H1 (cell line): Measurements from ENCODE around the gene AP5Z1. TPM values are rescaled to one million over a fixed set of nuclear protein-coding genes. Genes with fewer than 3 reads are reported as not detected.
A peak's percentile ranks its signal among the peaks of the same experiment; 100 is the strongest.

ENCODE experiments used
- CTCF ChIA-PET: fragments of 300-600 bp; sonication (Branson Sonifier 250); formaldehyde crosslinking; loops from one replicate; lab custom pipeline; 2021; ENCODE audit not compliant: partially characterized antibody; lab: Charles Lee
- POLR2A ChIA-PET: fragments of 300-600 bp; sonication (Branson Sonifier 250); formaldehyde crosslinking; loops from one replicate; lab custom pipeline; 2021; ENCODE audit warnings: inconsistent platforms; ENCODE audit not compliant: partially characterized antibody; lab: Charles Lee
- DNase-seq, 2 experiments: peaks; one replicate each; pipeline versions ENCODE4 v3.0.0 to v3.0.0-alpha.2; 2010 to 2022; ENCODE audit warnings: low spot score in 2 of 2, low read depth in 1 of 2, mixed read lengths in 1 of 2
- FAIRE-seq: peaks from 2 replicates; lab custom pipeline; 2011; peaks lifted over from hg19 to GRCh38; lab: Jason Lieb, UNC
- H2AFZ ChIP-seq: 2 replicates; pipeline ENCODE4 v1.8.1; 2012; ENCODE audit warnings: low read length, inconsistent platforms
- H2AK5ac ChIP-seq: 2 replicates; pipeline ENCODE4 v1.6.1; 2013; ENCODE audit warnings: low read depth, low read length
- H2BK120ac ChIP-seq: replicated peaks from 2 replicates; pipeline ENCODE3; 2013; ENCODE audit warnings: low read depth, low read length, inconsistent platforms
- H2BK12ac ChIP-seq: 2 replicates; pipeline ENCODE4 v1.6.1; 2013; ENCODE audit warnings: low read depth, low read length
- H2BK15ac ChIP-seq: 2 replicates; pipeline ENCODE4 v1.6.1; 2013; ENCODE audit warnings: low read length
- H2BK20ac ChIP-seq: 2 replicates; pipeline ENCODE4 v1.6.1; 2013; ENCODE audit warnings: low read length
- H2BK5ac ChIP-seq: 2 replicates; pipeline ENCODE4 v1.6.1; 2013; ENCODE audit warnings: low read depth, low read length
- H3K14ac ChIP-seq: 2 replicates; pipeline ENCODE4 v1.6.1; 2013; ENCODE audit warnings: inconsistent platforms; ENCODE audit not compliant: insufficient read length
- H3K18ac ChIP-seq: 2 replicates; pipeline ENCODE4 v1.6.1; 2013; ENCODE audit warnings: low read length; ENCODE audit errors: extremely low read depth
- H3K23ac ChIP-seq: 2 replicates; pipeline ENCODE4 v1.6.1; 2013; ENCODE audit warnings: inconsistent platforms; ENCODE audit not compliant: insufficient read length
- H3K23me2 ChIP-seq: 2 replicates; pipeline ENCODE4 v1.6.1; 2013; ENCODE audit warnings: low read depth, low read length
- H3K27ac ChIP-seq: 2 replicates; pipeline ENCODE4 v1.6.1; 2011; ENCODE audit warnings: low read depth, low read length, inconsistent platforms
- H3K27me3 ChIP-seq, 4 experiments: replicated peaks in 1 of 4; 1 replicate in 1 of 4; 2 replicates in 3 of 4; pipeline versions ENCODE4 v1.6.1 to v1.8.1; 2011 to 2013; ENCODE audit warnings: low read length in 3 of 4, mild to moderate bottlenecking in 3 of 4, inconsistent platforms in 2 of 4, mixed read lengths in 2 of 4, moderate library complexity in 1 of 4; ENCODE audit not compliant: control insufficient read depth in 3 of 4, insufficient read depth in 3 of 4; ENCODE audit errors: extremely low read depth in 1 of 4
- H3K36me3 ChIP-seq, 4 experiments: 2 replicates each; pipeline versions ENCODE4 v1.6.1 to v1.8.1; 2011 to 2013; ENCODE audit warnings: mild to moderate bottlenecking in 4 of 4, low read length in 3 of 4, moderate library complexity in 2 of 4, control low read depth in 1 of 4, inconsistent platforms in 1 of 4; ENCODE audit not compliant: insufficient read depth in 4 of 4, control insufficient read depth in 2 of 4
- H3K4ac ChIP-seq: replicated peaks from 2 replicates; pipeline ENCODE3; 2013; ENCODE audit warnings: low read length, low read depth, mixed read lengths, inconsistent platforms; ENCODE audit not compliant: insufficient read length
- H3K4me1 ChIP-seq, 4 experiments: replicated peaks in 1 of 4; 1 replicate in 1 of 4; 2 replicates in 3 of 4; pipeline versions ENCODE4 v1.6.1 to v1.8.1; 2011 to 2013; ENCODE audit warnings: low read length in 3 of 4, inconsistent platforms in 2 of 4, mixed read lengths in 1 of 4; ENCODE audit not compliant: insufficient read depth in 4 of 4, control insufficient read depth in 3 of 4
- H3K4me2 ChIP-seq, 2 experiments: 2 replicates each; pipeline versions ENCODE4 v1.6.1 to v1.8.1; 2011 to 2013; ENCODE audit warnings: low read depth in 2 of 2, low read length in 2 of 2, control low read depth in 1 of 2, inconsistent platforms in 1 of 2, mild to moderate bottlenecking in 1 of 2; ENCODE audit not compliant: insufficient read depth in 1 of 2
- H3K4me3 ChIP-seq, 4 experiments: fragments of 200-600, 300-600 bp in 1 of 4; sonication (generic), shearing (Covaris generic), sonication (Bioruptor Twin) in 1 of 4; 2 replicates each; pipeline versions ENCODE4 v1.5.1 to v1.8.1; 2011 to 2016; ENCODE audit warnings: low read length in 4 of 4, low read depth in 3 of 4, control low read depth in 2 of 4, inconsistent platforms in 2 of 4, mild to moderate bottlenecking in 2 of 4, mixed read lengths in 1 of 4, moderate library complexity in 1 of 4; ENCODE audit not compliant: insufficient read depth in 2 of 4; ENCODE audit errors: extremely low read depth in 1 of 4
- H3K56ac ChIP-seq: replicated peaks from 2 replicates; pipeline ENCODE3; 2013; ENCODE audit warnings: low read depth, mild to moderate bottlenecking, mixed read lengths, low read length, inconsistent platforms; ENCODE audit not compliant: insufficient read length
- H3K79me1 ChIP-seq: 2 replicates; pipeline ENCODE4 v1.6.1; 2013; ENCODE audit warnings: low read depth, low read length, control low read depth
- H3K79me2 ChIP-seq, 2 experiments: 2 replicates each; pipeline versions ENCODE4 v1.6.1 to v1.8.1; 2012 to 2013; ENCODE audit warnings: low read length in 2 of 2, mild to moderate bottlenecking in 2 of 2, inconsistent platforms in 1 of 2; ENCODE audit not compliant: insufficient read depth in 2 of 2, control insufficient read depth in 1 of 2
- H3K9ac ChIP-seq, 4 experiments: replicated peaks in 1 of 4; 1 replicate in 1 of 4; 2 replicates in 3 of 4; pipeline versions ENCODE4 v1.6.1 to v1.8.1; 2011 to 2013; ENCODE audit warnings: low read depth in 3 of 4, low read length in 3 of 4, control low read depth in 2 of 4, mild to moderate bottlenecking in 2 of 4, moderate library complexity in 2 of 4, inconsistent platforms in 1 of 4; ENCODE audit errors: extremely low read depth in 1 of 4
- H3K9me3 ChIP-seq, 2 experiments: 2 replicates each; pipeline versions ENCODE4 v1.6.1 to v1.8.1; 2012 to 2013; ENCODE audit warnings: mild to moderate bottlenecking in 2 of 2, moderate library complexity in 2 of 2, control low read depth in 1 of 2, inconsistent platforms in 1 of 2, low read depth in 1 of 2, low read length in 1 of 2, mixed read lengths in 1 of 2; ENCODE audit not compliant: insufficient read depth in 2 of 2
- H4K20me1 ChIP-seq, 2 experiments: replicated peaks in 1 of 2; 2 replicates each; pipeline versions ENCODE3 to v1.8.1; 2011 to 2013; ENCODE audit warnings: inconsistent platforms in 2 of 2, low read length in 2 of 2, mild to moderate bottlenecking in 1 of 2; ENCODE audit not compliant: insufficient read depth in 2 of 2, control insufficient read depth in 1 of 2
- H4K5ac ChIP-seq: 2 replicates; pipeline ENCODE4 v1.6.1; 2013; ENCODE audit warnings: low read length, low read depth, mixed read lengths, inconsistent platforms; ENCODE audit not compliant: insufficient read length
- H4K8ac ChIP-seq: 2 replicates; pipeline ENCODE4 v1.8.0; 2013; ENCODE audit warnings: mild to moderate bottlenecking, moderate library complexity, low read length, inconsistent platforms; ENCODE audit not compliant: insufficient read depth; ENCODE audit errors: extremely low read depth
- H4K91ac ChIP-seq: replicated peaks from 2 replicates; pipeline ENCODE3; 2013; ENCODE audit warnings: low read length, mixed read lengths, inconsistent platforms; ENCODE audit not compliant: insufficient read length
- CEBPB ChIP-seq: IDR thresholded peaks from 2 replicates; pipeline ENCODE4 v1.6.1; 2012; ENCODE audit warnings: low read depth, low read length
- EGR1 ChIP-seq: IDR thresholded peaks from 2 replicates; pipeline ENCODE4 v1.6.1; 2011; ENCODE audit warnings: low read depth, low read length, borderline replicate concordance
- EP300 ChIP-seq, 2 experiments: IDR thresholded peaks; 1 replicate in 1 of 2; 2 replicates in 1 of 2; pipeline ENCODE4 v1.6.1; 2011 to 2012; ENCODE audit warnings: low read depth in 2 of 2, low read length in 2 of 2, mild to moderate bottlenecking in 2 of 2, borderline replicate concordance in 1 of 2, inconsistent platforms in 1 of 2, moderate library complexity in 1 of 2
- HDAC2 ChIP-seq, 2 experiments: fragments of 300-600 bp in 1 of 2; sonication (generic) in 1 of 2; IDR thresholded peaks; 2 replicates each; pipeline ENCODE4 v1.6.1; 2011 to 2012; ENCODE audit warnings: low read depth in 2 of 2, low read length in 2 of 2, mild to moderate bottlenecking in 2 of 2, moderate library complexity in 2 of 2, borderline replicate concordance in 1 of 2, inconsistent platforms in 1 of 2
- HDAC6 ChIP-seq: IDR thresholded peaks from one replicate; pipeline ENCODE4 v1.7.1; 2012; ENCODE audit warnings: low read depth, mild to moderate bottlenecking, inconsistent platforms, low read length, moderate library complexity
- POLR2A ChIP-seq, 2 experiments: IDR thresholded peaks; 1 replicate in 1 of 2; 2 replicates in 1 of 2; pipeline ENCODE4 v1.6.1; 2011; ENCODE audit warnings: low read depth in 2 of 2, low read length in 2 of 2, mild to moderate bottlenecking in 2 of 2; ENCODE audit errors: control extremely low read depth in 1 of 2
- SIN3A ChIP-seq, 2 experiments: IDR thresholded peaks in 1 of 2; conservative IDR thresholded peaks in 1 of 2; 2 replicates each; pipeline ENCODE4 v1.6.1; 2011 to 2012; ENCODE audit warnings: low read length in 2 of 2, improper control_type of control experiment in 1 of 2, low read depth in 1 of 2, mild to moderate bottlenecking in 1 of 2
- SUZ12 ChIP-seq: fragments of 200-600 bp; sonication (generic); IDR thresholded peaks from 2 replicates; pipeline ENCODE4 v1.6.1; 2012; ENCODE audit warnings: mild to moderate bottlenecking, inconsistent platforms, low read length, moderate library complexity, mixed read lengths
- TBP ChIP-seq: IDR thresholded peaks from 2 replicates; pipeline ENCODE4 v1.6.1; 2011; ENCODE audit warnings: low read depth, low read length, improper control_type of control experiment
- WGBS, 2 experiments: shearing (Covaris generic) in 1 of 2; methylation state at CpG; one replicate each; pipeline versions ENCODE4 v1.1.6 to v1.1.7; 2013 to 2015; ENCODE audit warnings: low lambda C conversion rate in 2 of 2, mixed read lengths in 2 of 2, inconsistent platforms in 1 of 2, low coverage in 1 of 2, missing lambda C conversion rate in 1 of 2; ENCODE audit not compliant: insufficient replicate concordance in 2 of 2, insufficient coverage in 1 of 2, insufficient read length in 1 of 2; ENCODE audit errors: extremely low coverage in 1 of 2, missing lambda C conversion rate in 1 of 2; 5-methylcytosine and 5-hydroxymethylcytosine counted together
- polyA plus RNA-seq, 7 experiments: library from polyadenylated mRNA; depleted of rRNA in 3 of 7; stranded (reverse) in 5 of 7; unstranded in 2 of 7; fragments of >200 nt in 5 of 7; fragments of 200-250 nt in 2 of 7; gene quantifications; 1 replicate in 5 of 7; 2 replicates in 1 of 7; 4 replicates in 1 of 7; pipeline versions ENCODE4 v1.2.1 to v1.2.3, GENCODE V29; 2011 to 2013; ENCODE audit warnings: missing spikeins in 2 of 7, mixed read lengths in 2 of 7
- total RNA-seq: library from RNA; stranded (reverse); fragmentation: NEBNext Ultra II Directional; extraction: Animal tissue kit (Norgen Biotek cat#: 25700); gene quantifications from 2 replicates; pipeline ENCODE4 v1.2.1, GENCODE V29; 2021
- TF ChIP-seq, protein P1 (sequence below): IDR thresholded peaks from 2 replicates; pipeline ENCODE4 v1.6.1; 2012; ENCODE audit warnings: inconsistent platforms

Gene AP5Z1
- total and polyA plus RNA-seq, 2 of the 8 experiments (the other 6 are each of a cell fraction or from before 2014, with no cell fraction given), result 24.0 to 24.7 TPM

DNA sequence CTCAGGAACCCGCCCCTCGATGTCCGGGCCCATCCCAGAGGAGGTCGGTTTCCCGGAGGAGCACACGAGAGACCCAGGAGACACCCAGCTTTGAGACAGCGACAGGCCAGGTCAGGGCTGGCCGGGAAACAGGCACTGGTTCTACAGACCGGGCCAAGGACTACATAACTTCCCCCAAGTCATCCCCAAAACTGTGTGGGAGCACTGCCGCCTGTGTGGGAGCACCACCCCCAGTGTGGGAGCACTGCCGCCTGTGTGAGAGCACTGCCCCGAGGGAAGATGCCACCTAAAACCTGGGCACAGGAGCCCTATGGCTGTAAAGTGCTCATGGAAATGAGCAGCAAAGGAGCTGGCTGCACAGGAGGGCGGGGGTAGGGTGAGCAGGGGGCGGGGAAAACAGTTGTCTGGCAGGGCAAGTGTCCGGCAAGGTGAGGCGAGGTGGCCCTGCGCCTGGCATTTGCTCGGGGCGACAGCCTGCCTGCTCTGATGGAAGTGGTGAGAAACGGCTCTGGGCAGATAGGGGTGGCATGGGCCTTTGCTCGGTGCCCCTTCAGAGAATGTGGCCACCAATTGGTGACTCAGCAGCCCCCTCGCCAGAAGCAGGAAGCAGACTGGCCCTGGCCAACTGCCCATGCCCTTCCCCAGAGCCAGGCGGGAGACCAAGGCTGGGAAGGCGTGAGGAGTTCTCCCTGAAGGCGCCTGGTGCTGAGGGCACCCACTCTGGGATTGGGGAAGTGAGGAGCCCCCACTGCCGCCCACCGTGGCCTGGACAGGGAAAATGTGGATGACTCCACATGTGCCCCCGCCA lies 60.2 kb downstream of the AP5Z1 start:
- H3K36me3 ChIP-seq, result no peaks in the 10 kb centered on the region
- H4K91ac ChIP-seq, result no peak overlapping the region
- CTCF ChIA-PET, result interaction anchor here (1.2 kb wide), 1 partner anchor 19 kb away, joined by 3 read pairs; no protein-coding TSS in a partner anchor
- POLR2A ChIA-PET, result no interaction called here
- FAIRE-seq (no peak), DNase-seq (no peak)
- H4K20me1 ChIP-seq, result peaks cover 0 to 6% of the 10 kb centered on the region in 2 experiments
- no peak overlapping the region for H2BK15ac ChIP-seq
- no peaks in the 10 kb centered on the region for H3K79me1 ChIP-seq
- no peak overlapping the region for H2AK5ac ChIP-seq
- H3K27me3 ChIP-seq, result no peaks in the 10 kb centered on the region
- no peak overlapping the region for H3K9ac ChIP-seq
- H2BK5ac ChIP-seq, result no peak overlapping the region
- no peak overlapping the region for H3K27ac ChIP-seq
- H2BK12ac ChIP-seq, result no peak overlapping the region
- H3K4me2 ChIP-seq, result no peak overlapping the region
- H3K4me3 ChIP-seq, result no peak overlapping the region
- no peak overlapping the region for H2BK120ac ChIP-seq
- peak overlapping the region; percentile 25; the same call in 1 of the 2 replicates for H4K8ac ChIP-seq
- no peaks in the 10 kb centered on the region for H3K9me3 ChIP-seq
- no peaks in the 10 kb centered on the region for H3K79me2 ChIP-seq
- WGBS, 2 experiments, result 93% methylated on average over 21 of the region's 28 CpGs; no CpG with 5 or more reads in 1 of the 2 experiments
- H4K5ac ChIP-seq, result no peak overlapping the region
- no peak overlapping the region for H2BK20ac ChIP-seq
- H3K23me2 ChIP-seq, result peaks cover 2% of the 10 kb centered on the region; the same call in 1 of the 2 replicates
- no peak overlapping the region for H3K56ac ChIP-seq
- H2AFZ ChIP-seq, result no peak overlapping the region
- no peak overlapping the region for H3K23ac ChIP-seq
- H3K4ac ChIP-seq, result no peak overlapping the region
- H3K18ac ChIP-seq, result no peak overlapping the region
- H3K4me1 ChIP-seq, result peaks cover 0 to 4% (median 0%) of the 10 kb centered on the region in 4 experiments; a peak in 1 of 7 replicates
- H3K14ac ChIP-seq, result no peak overlapping the region
- TF ChIP-seq CEBPB, result no peak
- no peak for TF ChIP-seq HDAC2 (IDR thresholded peaks at IDR 0.05; ENCODE audit: borderline replicate concordance in 1 of 2, low read depth in 2 of 2, low read length in 2 of 2)
- TF ChIP-seq HDAC6, result no peak
- TF ChIP-seq POLR2A (IDR thresholded peaks at IDR 0.05; ENCODE audit: control extremely low read depth in 1 of 2, low read depth in 2 of 2, low read length in 2 of 2), result no peak
- TF ChIP-seq SIN3A (conservative IDR thresholded peaks at IDR 0.05 in 1 of 2, IDR thresholded peaks at IDR 0.05 in 1 of 2; ENCODE audit: low read depth in 1 of 2, low read length in 2 of 2), result no peak
- no peak for TF ChIP-seq EGR1
- TF ChIP-seq TBP, result no peak
- no peak for TF ChIP-seq EP300 (IDR thresholded peaks at IDR 0.05; ENCODE audit: borderline replicate concordance in 1 of 2, low read depth in 2 of 2, low read length in 2 of 2)
- TF ChIP-seq, protein P1, sequence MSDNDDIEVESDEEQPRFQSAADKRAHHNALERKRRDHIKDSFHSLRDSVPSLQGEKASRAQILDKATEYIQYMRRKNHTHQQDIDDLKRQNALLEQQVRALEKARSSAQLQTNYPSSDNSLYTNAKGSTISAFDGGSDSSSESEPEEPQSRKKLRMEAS, result no peak
- TF ChIP-seq SUZ12, result no peak
